B cell (primary cell): ENCODE results near the gene MON2. TPM values are rescaled to one million over a fixed set of nuclear protein-coding genes. Genes with fewer than 3 reads are reported as not detected.

Source experiments
- ATAC-seq: fragments of 200-7000 bp; cut with Tn5 transposase; one replicate; pipeline ENCODE4 v1.10.0; 2021; ENCODE audit warnings: low read depth, mild to moderate bottlenecking, moderate number of reproducible peaks, moderate library complexity
- CTCF ChIA-PET: fragments of 350-600 bp; sonication (Branson Sonifier 250); formaldehyde crosslinking; loops from one replicate; lab custom pipeline; 2021; ENCODE audit warnings: antibody characterized with exemption, inconsistent platforms; lab: Charles Lee
- POLR2A ChIA-PET: fragments of 350-600 bp; sonication (Branson Sonifier 250); formaldehyde crosslinking; loops from one replicate; lab custom pipeline; 2021; ENCODE audit warnings: antibody characterized with exemption; lab: Charles Lee
- DNase-seq: peaks from one replicate; pipeline ENCODE4 v3.0.0; 2013
- H2AFZ ChIP-seq: 2 replicates; pipeline ENCODE4 v1.6.1; 2012; ENCODE audit warnings: mild to moderate bottlenecking, low read depth, low read length; ENCODE audit not compliant: insufficient read depth, poor library complexity, severe bottlenecking
- H3K27ac ChIP-seq, 2 donors: 1 replicate in 1 of 2; 2 replicates in 1 of 2; pipeline ENCODE4 v1.5.1; 2012 to 2013; ENCODE audit warnings: low read length in 2 of 2, mild to moderate bottlenecking in 2 of 2, moderate library complexity in 1 of 2
- H3K27me3 ChIP-seq, 4 experiments: fragments of 200-600 bp in 1 of 4; sonication (generic) in 1 of 4; replicated peaks in 1 of 4; 1 replicate in 2 of 4; 2 replicates in 2 of 4; pipeline versions ENCODE4 v1.6.1 to v1.7.0; 2013 to 2016; ENCODE audit warnings: low read length in 3 of 4, mild to moderate bottlenecking in 2 of 4, mixed read lengths in 1 of 4, moderate library complexity in 1 of 4; ENCODE audit not compliant: insufficient read depth in 4 of 4, control insufficient read depth in 3 of 4; ENCODE audit errors: control extremely low read depth in 1 of 4
- H3K36me3 ChIP-seq, 2 experiments: replicated peaks in 1 of 2; 1 replicate in 1 of 2; 2 replicates in 1 of 2; pipeline versions ENCODE4 v1.6.1 to v1.7.1; 2013; ENCODE audit warnings: low read length in 1 of 2; ENCODE audit not compliant: insufficient read depth in 2 of 2, control insufficient read depth in 1 of 2; ENCODE audit errors: control extremely low read depth in 1 of 2, extremely low read depth in 1 of 2
- H3K4me1 ChIP-seq, 2 donors: fragments of 200-600 bp in 1 of 2; sonication (generic) in 1 of 2; 1 replicate in 1 of 2; 2 replicates in 1 of 2; pipeline versions ENCODE4 v1.5.1 to v1.6.1; 2013 to 2017; ENCODE audit warnings: low read length in 2 of 2; ENCODE audit not compliant: control insufficient read depth in 2 of 2, insufficient read depth in 2 of 2
- H3K4me2 ChIP-seq: replicated peaks from 2 replicates; pipeline ENCODE3; 2012; ENCODE audit warnings: mild to moderate bottlenecking, low read depth, low read length; ENCODE audit not compliant: poor library complexity, severe bottlenecking
- H3K4me3 ChIP-seq, 5 experiments: fragments of 200-600 bp in 1 of 5; sonication (generic) in 1 of 5; 1 replicate in 3 of 5; 2 replicates in 2 of 5; pipeline versions ENCODE4 v1.5.1 to v1.7.0; 2011 to 2016; ENCODE audit warnings: low read length in 4 of 5, mild to moderate bottlenecking in 4 of 5, low read depth in 2 of 5, control low read depth in 1 of 5, moderate library complexity in 1 of 5; ENCODE audit not compliant: insufficient read depth in 1 of 5; ENCODE audit errors: control extremely low read depth in 1 of 5, extremely low read depth in 1 of 5
- H3K79me2 ChIP-seq: fragments of 200-600 bp; sonication (generic); one replicate; pipeline ENCODE4 v1.6.0; 2016; ENCODE audit warnings: low read length; ENCODE audit not compliant: control insufficient read depth, insufficient read depth
- H3K9ac ChIP-seq: fragments of 200-600 bp; sonication (generic); 2 replicates; pipeline ENCODE4 v1.6.1; 2017; ENCODE audit warnings: mild to moderate bottlenecking, low read length, moderate library complexity
- H3K9me3 ChIP-seq, 3 donors: one replicate each; pipeline versions ENCODE4 v1.6.1 to v1.7.1; 2013; ENCODE audit warnings: low read length in 2 of 3; ENCODE audit not compliant: control insufficient read depth in 2 of 3, insufficient read depth in 1 of 3; ENCODE audit errors: control extremely low read depth in 1 of 3
- H4K20me1 ChIP-seq: 2 replicates; pipeline ENCODE4 v1.6.0; 2012; ENCODE audit warnings: mild to moderate bottlenecking, low read length; ENCODE audit not compliant: insufficient read depth, control insufficient read depth, poor library complexity, severe bottlenecking
- H3K27ac Mint-ChIP-seq: one replicate; pipeline ENCODE4 v1.8.0; 2021; ENCODE audit warnings: mixed read lengths
- H3K27me3 Mint-ChIP-seq: one replicate; pipeline ENCODE4 v1.8.0; 2021; ENCODE audit warnings: mixed read lengths
- H3K4me1 Mint-ChIP-seq: one replicate; pipeline ENCODE4 v1.8.0; 2021; ENCODE audit warnings: mixed read lengths
- H3K4me3 Mint-ChIP-seq: one replicate; pipeline ENCODE4 v1.8.0; 2021; ENCODE audit warnings: mixed read lengths
- H3K9me3 Mint-ChIP-seq: one replicate; pipeline ENCODE4 v1.8.0; 2022; ENCODE audit warnings: mixed read lengths; ENCODE audit not compliant: insufficient read depth
- EZH2 ChIP-seq: IDR thresholded peaks from 2 replicates; pipeline ENCODE4 v1.6.1; 2012; ENCODE audit warnings: borderline replicate concordance, low read depth, mild to moderate bottlenecking, moderate library complexity, low read length; ENCODE audit not compliant: insufficient read depth, poor library complexity, severe bottlenecking
- WGBS: methylation state at CpG from one replicate; pipeline ENCODE4 v1.1.5; 2013; ENCODE audit warnings: missing lambda C conversion rate; ENCODE audit not compliant: insufficient coverage; 5-methylcytosine and 5-hydroxymethylcytosine counted together
- intact Hi-C: fragments of 100-400 bp; cut with micrococcal nuclease; formaldehyde crosslinking; loops from one replicate; pipeline ENCODE4 v1.10.0; 2022
- polyA plus RNA-seq: library from polyadenylated mRNA; depleted of rRNA; stranded (reverse); fragments of >200 nt; gene quantifications from 2 replicates; pipeline ENCODE4 v1.2.3, GENCODE V29; 2012
- total RNA-seq, 2 donors: library from RNA; stranded (reverse); fragments of 120-200 nt in 1 of 2; gene quantifications; 1 replicate in 1 of 2; 2 replicates in 1 of 2; pipeline versions ENCODE4 v1.2.3 to v1.2.4, GENCODE V29; 2013 to 2022
- TF ChIP-seq, protein P1 (sequence below): fragments of 200-600 bp; IDR thresholded peaks from one replicate; pipeline ENCODE4 v1.8.0; 2022; ENCODE audit warnings: antibody characterized with exemption, mild to moderate bottlenecking

Gene MON2
- total and polyA plus RNA-seq, 2 donors (not counting 1 experiment from before 2014, with no cell fraction given), result 18.9 to 104 TPM

DNA sequence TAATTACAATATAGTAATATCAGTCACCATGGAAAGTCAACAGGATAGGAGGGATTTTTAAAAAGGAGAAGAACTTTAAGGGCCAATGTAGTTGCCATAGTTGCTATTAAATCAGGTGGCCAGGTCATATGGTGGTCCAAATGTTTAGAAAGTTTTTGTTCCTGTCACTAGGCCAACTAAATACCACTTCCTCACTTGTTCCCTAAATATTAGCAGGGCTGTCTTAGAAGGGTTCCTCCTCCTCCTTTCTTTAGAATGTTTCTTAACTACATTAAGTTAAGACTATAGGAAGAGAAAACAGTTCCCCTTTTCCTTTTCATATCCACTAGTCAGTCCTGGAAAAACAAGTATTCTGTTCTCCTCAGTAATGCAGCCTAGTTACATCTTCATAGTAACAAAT, 50.3 kb downstream of the MON2 start:
- Histone ChIP-seq H3K9ac (no peak overlapping the region), H3K27me3 (no peaks in the 10 kb centered on the region), H3K4me1 (no peaks in the 10 kb centered on the region), H3K79me2 (no peaks in the 10 kb centered on the region), H2AFZ (no peak overlapping the region), H3K36me3 (peaks cover 0 to 10% of the 10 kb centered on the region in 2 experiments), H3K4me2 (no peak overlapping the region), H3K27ac (no peak overlapping the region), H4K20me1 (no peaks in the 10 kb centered on the region), H3K4me3 (no peak overlapping the region), H3K9me3 (no peaks in the 10 kb centered on the region)
- ChIA-PET CTCF (no interaction called here), POLR2A (no interaction called here)
- DNase-seq (no peak), ATAC-seq (no peak)
- H3K4me3 Mint-ChIP-seq, result no peak overlapping the region
- H3K4me1 Mint-ChIP-seq, result no peaks in the 10 kb centered on the region
- no peaks in the 10 kb centered on the region for H3K9me3 Mint-ChIP-seq
- TF ChIP-seq, protein P1, sequence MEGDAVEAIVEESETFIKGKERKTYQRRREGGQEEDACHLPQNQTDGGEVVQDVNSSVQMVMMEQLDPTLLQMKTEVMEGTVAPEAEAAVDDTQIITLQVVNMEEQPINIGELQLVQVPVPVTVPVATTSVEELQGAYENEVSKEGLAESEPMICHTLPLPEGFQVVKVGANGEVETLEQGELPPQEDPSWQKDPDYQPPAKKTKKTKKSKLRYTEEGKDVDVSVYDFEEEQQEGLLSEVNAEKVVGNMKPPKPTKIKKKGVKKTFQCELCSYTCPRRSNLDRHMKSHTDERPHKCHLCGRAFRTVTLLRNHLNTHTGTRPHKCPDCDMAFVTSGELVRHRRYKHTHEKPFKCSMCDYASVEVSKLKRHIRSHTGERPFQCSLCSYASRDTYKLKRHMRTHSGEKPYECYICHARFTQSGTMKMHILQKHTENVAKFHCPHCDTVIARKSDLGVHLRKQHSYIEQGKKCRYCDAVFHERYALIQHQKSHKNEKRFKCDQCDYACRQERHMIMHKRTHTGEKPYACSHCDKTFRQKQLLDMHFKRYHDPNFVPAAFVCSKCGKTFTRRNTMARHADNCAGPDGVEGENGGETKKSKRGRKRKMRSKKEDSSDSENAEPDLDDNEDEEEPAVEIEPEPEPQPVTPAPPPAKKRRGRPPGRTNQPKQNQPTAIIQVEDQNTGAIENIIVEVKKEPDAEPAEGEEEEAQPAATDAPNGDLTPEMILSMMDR, result no peak
- TF ChIP-seq EZH2, result no peak
- no peaks in the 10 kb centered on the region for H3K27me3 Mint-ChIP-seq
- H3K27ac Mint-ChIP-seq, result no peak overlapping the region
- intact Hi-C loops, result no loop called here

DNA sequence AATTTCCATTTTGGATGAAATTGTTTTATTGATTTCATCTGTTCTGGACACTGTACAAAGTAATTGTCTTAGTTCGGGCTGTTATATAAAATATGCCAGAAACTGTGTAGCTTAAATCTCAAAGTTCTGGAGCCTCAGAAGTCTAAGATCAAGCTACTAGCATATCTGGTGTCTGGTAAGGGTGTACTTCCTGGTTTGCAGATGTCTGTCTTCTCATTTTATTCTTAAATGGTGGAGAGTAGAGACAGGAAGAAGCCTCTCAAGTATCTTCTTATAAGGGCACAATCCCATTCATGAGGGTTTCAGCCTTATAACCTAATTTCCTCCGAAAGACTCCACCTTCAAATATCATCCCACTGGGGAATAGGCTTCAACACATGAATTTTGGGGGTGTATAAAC, 51.3 kb downstream of the MON2 start:
- Mint-ChIP-seq H3K4me3 (no peak overlapping the region), H3K27ac (no peak overlapping the region), H3K27me3 (no peaks in the 10 kb centered on the region), H3K4me1 (no peaks in the 10 kb centered on the region), H3K9me3 (no peaks in the 10 kb centered on the region)
- Histone ChIP-seq H3K79me2 (no peaks in the 10 kb centered on the region), H3K36me3 (peaks cover 0 to 10% of the 10 kb centered on the region in 2 experiments), H3K4me3 (no peak overlapping the region), H3K9me3 (no peaks in the 10 kb centered on the region), H3K9ac (no peak overlapping the region), H2AFZ (no peak overlapping the region), H3K27ac (no peak overlapping the region), H3K4me1 (no peaks in the 10 kb centered on the region), H3K27me3 (no peaks in the 10 kb centered on the region), H3K4me2 (no peak overlapping the region), H4K20me1 (no peaks in the 10 kb centered on the region)
- ChIA-PET CTCF (interaction anchor here (0.7 kb wide), 1 partner anchor 85 kb away, joined by 3 read pairs; no protein-coding TSS in a partner anchor), POLR2A (no interaction called here)
- TF ChIP-seq, protein P1, result no peak
- no peak for TF ChIP-seq EZH2
- intact Hi-C loops, result no loop called here
- ATAC-seq (no peak), DNase-seq (no peak)
- no CpG with 5 or more reads among the region's 2 CpGs for WGBS
